Fibroblast of mammary gland (primary cell): ENCODE measurements around the gene CMTM7.

ENCODE experiments used
- DNase-seq: peaks from one replicate; pipeline ENCODE4 v3.0.0-alpha.2; 2010; ENCODE audit warnings: low read depth
- H3K4me3 ChIP-seq: 2 replicates; pipeline ENCODE4 v1.5.1; 2011; ENCODE audit warnings: low read depth, mild to moderate bottlenecking, low read length, moderate library complexity; ENCODE audit not compliant: control insufficient read depth
- CTCF ChIP-seq: conservative IDR thresholded peaks from 2 replicates; pipeline ENCODE4 v1.5.1; 2011; ENCODE audit warnings: low read depth, low read length, inconsistent platforms; ENCODE audit not compliant: control insufficient read depth, insufficient read depth

CMTM7 gene

GRCh38 chr3:32391643-32392535 is at the start of gene CMTM7:
CMTM7 (plus strand) TSS chr3:32391853; CDS start chr3:32391907, 54 bp downstream.
- peak; percentile 50 for DNase-seq
- TF ChIP-seq CTCF: no peak
- peak within 1 kb of the TSS; percentile 75 for H3K4me3 ChIP-seq

GRCh38 chr3:32347343-32348125 is 44.1 kb upstream of the CMTM7 start:
- no peak overlapping the region for H3K4me3 ChIP-seq
- no peak for DNase-seq
- no peak for TF ChIP-seq CTCF

- DNase-seq: no peak
- no peak overlapping the region for H3K4me3 ChIP-seq
- TF ChIP-seq CTCF: no peak
These were observed 42.5 kb upstream of the CMTM7 start for GRCh38 chr3:32349184-32349583.

- no peak overlapping the region for H3K4me3 ChIP-seq
- TF ChIP-seq CTCF: no peak
- no peak for DNase-seq
These were observed 39.1 kb upstream of the CMTM7 start for GRCh38 chr3:32352563-32352962.

GRCh38 chr3:32353351-32353750 is 38.3 kb upstream of the CMTM7 start:
- no peak overlapping the region for H3K4me3 ChIP-seq
- no peak for TF ChIP-seq CTCF
- DNase-seq: no peak

- no peak for DNase-seq
- TF ChIP-seq CTCF: no peak
- no peak overlapping the region for H3K4me3 ChIP-seq
These were observed 37.3 kb upstream of the CMTM7 start for GRCh38 chr3:32354362-32354778.
